HepG2 (cell line): ENCODE data around the gene DALRD3. TPM values are rescaled to one million over a fixed set of nuclear protein-coding genes. Genes with fewer than 3 reads are reported as not detected.
A peak's percentile ranks its signal among the peaks of the same experiment; 100 is the strongest.

Experiments
- ADNP ChIP-seq: sonication (generic); formaldehyde crosslinking; IDR thresholded peaks from 2 replicates; pipeline ENCODE4 v1.4.0; 2020; ENCODE audit warnings: missing genetic modification reagents
- CBX2 ChIP-seq, 2 experiments: fragments of 200-600 bp in 1 of 2; sonication (generic); formaldehyde crosslinking in 1 of 2; IDR thresholded peaks; 2 replicates each; pipeline versions ENCODE4 v1.7.0 to v1.8.1; 2018 to 2022; ENCODE audit warnings: low read depth in 2 of 2, low read length in 1 of 2, mild to moderate bottlenecking in 1 of 2, missing genetic modification reagents in 1 of 2
- CHD4 ChIP-seq: fragments of 200-600 bp; sonication (generic); IDR thresholded peaks from 2 replicates; pipeline ENCODE4 v1.7.0; 2017; ENCODE audit warnings: mild to moderate bottlenecking, low read length, borderline replicate concordance
- CREB1 ChIP-seq, 2 experiments: fragments of 450-650 bp in 1 of 2; IDR thresholded peaks; 2 replicates each; pipeline ENCODE4 v1.6.1; 2016 to 2017; ENCODE audit warnings: control low read depth in 1 of 2, mild to moderate bottlenecking in 1 of 2, missing compliant biosample characterization in 1 of 2, missing genetic modification characterization in 1 of 2
- NFYB ChIP-seq: sonication (generic); formaldehyde crosslinking; IDR thresholded peaks from 2 replicates; pipeline ENCODE4 v1.4.0; 2020; ENCODE audit warnings: missing genetic modification reagents
- ONECUT2 ChIP-seq: sonication (generic); formaldehyde crosslinking; IDR thresholded peaks from 2 replicates; pipeline ENCODE4 v1.4.0; 2020; ENCODE audit warnings: missing genetic modification reagents
- RBFOX2 ChIP-seq: fragments of 200-400 bp; formaldehyde crosslinking; IDR thresholded peaks from 2 replicates; pipeline ENCODE4 v1.6.1; 2017; ENCODE audit warnings: low read depth, mild to moderate bottlenecking, low read length
- YY1 ChIP-seq: IDR thresholded peaks from 2 replicates; pipeline ENCODE4 v1.6.1; 2011; ENCODE audit warnings: low read length, low read depth, moderate library complexity, mild to moderate bottlenecking; ENCODE audit not compliant: insufficient read depth, insufficient replicate concordance
- ZFP41 ChIP-seq: sonication (generic); formaldehyde crosslinking; IDR thresholded peaks from 2 replicates; pipeline ENCODE4 v1.4.0; 2020; ENCODE audit warnings: mild to moderate bottlenecking, missing genetic modification reagents, borderline replicate concordance
- ZNF784 ChIP-seq: sonication (generic); formaldehyde crosslinking; IDR thresholded peaks from 2 replicates; pipeline ENCODE4 v1.5.1; 2020; ENCODE audit warnings: missing genetic modification reagents, mild to moderate bottlenecking, borderline replicate concordance
- polyA plus RNA-seq, 8 experiments: library from polyadenylated mRNA; depleted of rRNA in 3 of 8; stranded (reverse) in 7 of 8; unstranded in 1 of 8; fragments of >200 nt; fragmentation: Illumina TruSeq in 4 of 8; extraction: Trizol in 4 of 8; gene quantifications; 2 replicates each; pipeline versions ENCODE4 v1.2.1 to v1.2.3, GENCODE V29; 2011 to 2016; ENCODE audit warnings: low read depth in 4 of 8, missing spikeins in 1 of 8, mixed read lengths in 1 of 8; ENCODE audit not compliant: insufficient read depth in 1 of 8
- total RNA-seq, 5 experiments: library from RNA; depleted of rRNA; stranded (reverse); fragments of >200 nt; fragmentation: Illumina TruSeq; extraction: Trizol; gene quantifications; 2 replicates each; pipeline ENCODE4 v1.2.3, GENCODE V29; 2016; ENCODE audit warnings: low read depth in 1 of 5
- TF ChIP-seq, protein P1 (sequence below), 2 experiments: fragments of 450-650 bp in 1 of 2; sonication (generic) in 1 of 2; formaldehyde crosslinking in 1 of 2; IDR thresholded peaks; 2 replicates each; pipeline versions ENCODE4 v1.6.1 to v1.8.0; 2016 to 2022; ENCODE audit warnings: antibody characterized with exemption in 1 of 2, mild to moderate bottlenecking in 1 of 2, missing genetic modification reagents in 1 of 2
- TF ChIP-seq, protein P2 (sequence below): sonication (generic); formaldehyde crosslinking; IDR thresholded peaks from 2 replicates; pipeline ENCODE4 v1.4.0; 2020; ENCODE audit warnings: mild to moderate bottlenecking, missing genetic modification reagents, borderline replicate concordance

DALRD3 gene
- total and polyA plus RNA-seq, 2 of the 13 experiments (the other 11 are each of a cell fraction or from before 2014, with no cell fraction given) = 19.9 to 36.5 TPM

GRCh38 chr3:49007068-49007770 lies 11.2 kb downstream of the DALRD3 start, which contains the start of gene WDR6 (continued):
- TF ChIP-seq, protein P1, sequence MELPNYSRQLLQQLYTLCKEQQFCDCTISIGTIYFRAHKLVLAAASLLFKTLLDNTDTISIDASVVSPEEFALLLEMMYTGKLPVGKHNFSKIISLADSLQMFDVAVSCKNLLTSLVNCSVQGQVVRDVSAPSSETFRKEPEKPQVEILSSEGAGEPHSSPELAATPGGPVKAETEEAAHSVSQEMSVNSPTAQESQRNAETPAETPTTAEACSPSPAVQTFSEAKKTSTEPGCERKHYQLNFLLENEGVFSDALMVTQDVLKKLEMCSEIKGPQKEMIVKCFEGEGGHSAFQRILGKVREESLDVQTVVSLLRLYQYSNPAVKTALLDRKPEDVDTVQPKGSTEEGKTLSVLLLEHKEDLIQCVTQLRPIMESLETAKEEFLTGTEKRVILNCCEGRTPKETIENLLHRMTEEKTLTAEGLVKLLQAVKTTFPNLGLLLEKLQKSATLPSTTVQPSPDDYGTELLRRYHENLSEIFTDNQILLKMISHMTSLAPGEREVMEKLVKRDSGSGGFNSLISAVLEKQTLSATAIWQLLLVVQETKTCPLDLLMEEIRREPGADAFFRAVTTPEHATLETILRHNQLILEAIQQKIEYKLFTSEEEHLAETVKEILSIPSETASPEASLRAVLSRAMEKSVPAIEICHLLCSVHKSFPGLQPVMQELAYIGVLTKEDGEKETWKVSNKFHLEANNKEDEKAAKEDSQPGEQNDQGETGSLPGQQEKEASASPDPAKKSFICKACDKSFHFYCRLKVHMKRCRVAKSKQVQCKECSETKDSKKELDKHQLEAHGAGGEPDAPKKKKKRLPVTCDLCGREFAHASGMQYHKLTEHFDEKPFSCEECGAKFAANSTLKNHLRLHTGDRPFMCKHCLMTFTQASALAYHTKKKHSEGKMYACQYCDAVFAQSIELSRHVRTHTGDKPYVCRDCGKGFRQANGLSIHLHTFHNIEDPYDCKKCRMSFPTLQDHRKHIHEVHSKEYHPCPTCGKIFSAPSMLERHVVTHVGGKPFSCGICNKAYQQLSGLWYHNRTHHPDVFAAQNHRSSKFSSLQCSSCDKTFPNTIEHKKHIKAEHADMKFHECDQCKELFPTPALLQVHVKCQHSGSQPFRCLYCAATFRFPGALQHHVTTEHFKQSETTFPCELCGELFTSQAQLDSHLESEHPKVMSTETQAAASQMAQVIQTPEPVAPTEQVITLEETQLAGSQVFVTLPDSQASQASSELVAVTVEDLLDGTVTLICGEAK (IDR thresholded peaks at IDR 0.05) = no peak
- TF ChIP-seq, protein P1 (CRISPR knock-in tag; IDR thresholded peaks at IDR 0.05) = peak; percentile 50; the same call in 1 of the 2 replicates
- TF ChIP-seq, protein P2, sequence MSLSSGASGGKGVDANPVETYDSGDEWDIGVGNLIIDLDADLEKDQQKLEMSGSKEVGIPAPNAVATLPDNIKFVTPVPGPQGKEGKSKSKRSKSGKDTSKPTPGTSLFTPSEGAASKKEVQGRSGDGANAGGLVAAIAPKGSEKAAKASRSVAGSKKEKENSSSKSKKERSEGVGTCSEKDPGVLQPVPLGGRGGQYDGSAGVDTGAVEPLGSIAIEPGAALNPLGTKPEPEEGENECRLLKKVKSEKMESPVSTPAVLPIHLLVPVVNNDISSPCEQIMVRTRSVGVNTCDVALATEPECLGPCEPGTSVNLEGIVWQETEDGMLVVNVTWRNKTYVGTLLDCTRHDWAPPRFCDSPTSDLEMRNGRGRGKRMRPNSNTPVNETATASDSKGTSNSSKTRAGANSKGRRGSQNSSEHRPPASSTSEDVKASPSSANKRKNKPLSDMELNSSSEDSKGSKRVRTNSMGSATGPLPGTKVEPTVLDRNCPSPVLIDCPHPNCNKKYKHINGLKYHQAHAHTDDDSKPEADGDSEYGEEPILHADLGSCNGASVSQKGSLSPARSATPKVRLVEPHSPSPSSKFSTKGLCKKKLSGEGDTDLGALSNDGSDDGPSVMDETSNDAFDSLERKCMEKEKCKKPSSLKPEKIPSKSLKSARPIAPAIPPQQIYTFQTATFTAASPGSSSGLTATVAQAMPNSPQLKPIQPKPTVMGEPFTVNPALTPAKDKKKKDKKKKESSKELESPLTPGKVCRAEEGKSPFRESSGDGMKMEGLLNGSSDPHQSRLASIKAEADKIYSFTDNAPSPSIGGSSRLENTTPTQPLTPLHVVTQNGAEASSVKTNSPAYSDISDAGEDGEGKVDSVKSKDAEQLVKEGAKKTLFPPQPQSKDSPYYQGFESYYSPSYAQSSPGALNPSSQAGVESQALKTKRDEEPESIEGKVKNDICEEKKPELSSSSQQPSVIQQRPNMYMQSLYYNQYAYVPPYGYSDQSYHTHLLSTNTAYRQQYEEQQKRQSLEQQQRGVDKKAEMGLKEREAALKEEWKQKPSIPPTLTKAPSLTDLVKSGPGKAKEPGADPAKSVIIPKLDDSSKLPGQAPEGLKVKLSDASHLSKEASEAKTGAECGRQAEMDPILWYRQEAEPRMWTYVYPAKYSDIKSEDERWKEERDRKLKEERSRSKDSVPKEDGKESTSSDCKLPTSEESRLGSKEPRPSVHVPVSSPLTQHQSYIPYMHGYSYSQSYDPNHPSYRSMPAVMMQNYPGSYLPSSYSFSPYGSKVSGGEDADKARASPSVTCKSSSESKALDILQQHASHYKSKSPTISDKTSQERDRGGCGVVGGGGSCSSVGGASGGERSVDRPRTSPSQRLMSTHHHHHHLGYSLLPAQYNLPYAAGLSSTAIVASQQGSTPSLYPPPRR (CRISPR knock-in tag) = no peak; the same call in 1 of the 2 replicates
- no peak for TF ChIP-seq ZFP41 (CRISPR knock-in tag)
- TF ChIP-seq ONECUT2 (CRISPR knock-in tag) = no peak
- TF ChIP-seq ZNF784 = no peak; the same call in 1 of the 2 replicates
- TF ChIP-seq NFYB (CRISPR knock-in tag) = peak; percentile 97
- peak; percentile 90 for TF ChIP-seq RBFOX2
- TF ChIP-seq CBX2 (IDR thresholded peaks at IDR 0.05; ENCODE audit: low read depth, low read length) = no peak
- no peak for TF ChIP-seq CBX2 (CRISPR knock-in tag; IDR thresholded peaks at IDR 0.05; ENCODE audit: low read depth)
- TF ChIP-seq YY1 = peak; percentile 81
- TF ChIP-seq ADNP (CRISPR knock-in tag) = no peak
- TF ChIP-seq CHD4 = no peak
- TF ChIP-seq CREB1 (IDR thresholded peaks at IDR 0.05) = peak; percentile 83
- peak; percentile 82 for TF ChIP-seq CREB1 (CRISPR knock-in tag; IDR thresholded peaks at IDR 0.05)
